ENCODE results near the gene LRRC56.

LRRC56 gene

DNA sequence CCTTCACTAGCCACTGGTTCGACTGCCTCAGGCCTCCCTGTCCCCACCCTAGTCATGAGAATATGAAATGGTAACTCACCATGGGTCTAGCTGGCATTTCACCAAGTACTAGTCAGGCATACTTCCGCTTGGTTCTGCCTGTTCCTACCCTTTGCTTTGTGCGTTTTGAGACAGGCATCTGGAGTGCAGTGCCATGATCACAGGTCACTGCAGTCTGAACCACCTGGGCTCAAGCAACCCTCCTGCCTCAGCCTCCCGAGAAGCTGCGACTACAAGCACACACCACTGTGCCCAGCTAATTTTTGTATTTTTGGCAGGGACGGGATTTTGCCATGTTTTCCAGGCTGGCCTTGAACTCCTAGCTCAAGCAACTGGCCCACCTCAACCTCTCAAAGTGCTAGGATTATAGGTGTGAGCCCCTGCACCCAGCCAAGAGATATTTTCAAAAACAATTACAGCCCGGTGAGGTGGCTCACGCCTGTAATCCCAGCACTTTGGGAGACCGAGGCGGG, 16.1 kb upstream of the LRRC56 start:
- no peak for DNase-seq

DNA sequence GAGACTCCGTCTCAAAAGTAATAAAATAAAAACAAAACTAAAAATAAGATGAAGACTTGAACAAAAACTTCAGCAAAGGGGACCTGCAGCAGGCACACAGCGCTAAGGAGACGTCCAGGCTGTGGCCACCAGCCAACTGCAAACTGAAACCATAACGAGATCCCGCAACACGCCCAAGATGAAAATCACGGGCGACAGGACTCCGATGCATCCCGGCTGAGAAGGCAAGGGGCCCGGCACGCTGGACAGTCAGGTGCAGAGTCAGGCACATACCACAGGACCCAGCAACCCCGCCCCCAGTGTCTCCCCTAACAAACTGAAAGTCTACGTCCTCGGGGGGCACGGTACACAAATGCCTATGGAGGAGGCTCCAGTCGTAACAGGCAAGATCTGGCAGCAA, 11.1 kb upstream of the LRRC56 start:
- no peak for DNase-seq

DNA sequence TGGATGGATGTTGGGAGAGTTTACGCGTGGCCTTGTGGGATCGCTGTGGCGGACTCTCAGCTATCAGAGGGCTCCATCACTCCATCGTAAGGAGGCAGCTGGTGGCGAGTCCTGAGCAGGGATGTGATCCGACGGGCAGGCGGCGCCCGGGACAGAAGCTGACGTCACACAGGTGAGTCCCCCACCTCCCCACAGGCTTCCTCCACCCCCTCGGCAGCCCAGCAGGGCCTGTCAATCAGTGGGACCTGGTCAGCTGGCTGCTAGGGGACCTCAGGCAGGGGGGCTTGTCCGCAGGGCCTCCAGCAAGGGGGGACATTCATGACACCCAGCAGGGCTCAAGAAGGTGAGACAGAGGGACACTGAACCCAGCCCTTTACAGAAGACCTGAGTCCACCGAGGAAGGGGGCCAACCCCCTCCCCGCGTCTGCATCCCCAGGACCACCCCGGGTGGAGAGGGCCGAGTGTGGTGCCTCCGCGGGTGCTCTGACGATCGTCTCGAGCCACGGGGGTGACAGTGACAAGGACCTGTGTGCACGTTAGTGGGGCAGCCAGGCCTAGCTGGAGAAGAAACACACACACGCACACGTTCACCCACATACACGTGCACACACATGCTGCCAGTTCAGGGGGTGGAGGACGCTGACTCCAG, 9.0 kb upstream of the LRRC56 start:
- DNase-seq = no peak

DNA sequence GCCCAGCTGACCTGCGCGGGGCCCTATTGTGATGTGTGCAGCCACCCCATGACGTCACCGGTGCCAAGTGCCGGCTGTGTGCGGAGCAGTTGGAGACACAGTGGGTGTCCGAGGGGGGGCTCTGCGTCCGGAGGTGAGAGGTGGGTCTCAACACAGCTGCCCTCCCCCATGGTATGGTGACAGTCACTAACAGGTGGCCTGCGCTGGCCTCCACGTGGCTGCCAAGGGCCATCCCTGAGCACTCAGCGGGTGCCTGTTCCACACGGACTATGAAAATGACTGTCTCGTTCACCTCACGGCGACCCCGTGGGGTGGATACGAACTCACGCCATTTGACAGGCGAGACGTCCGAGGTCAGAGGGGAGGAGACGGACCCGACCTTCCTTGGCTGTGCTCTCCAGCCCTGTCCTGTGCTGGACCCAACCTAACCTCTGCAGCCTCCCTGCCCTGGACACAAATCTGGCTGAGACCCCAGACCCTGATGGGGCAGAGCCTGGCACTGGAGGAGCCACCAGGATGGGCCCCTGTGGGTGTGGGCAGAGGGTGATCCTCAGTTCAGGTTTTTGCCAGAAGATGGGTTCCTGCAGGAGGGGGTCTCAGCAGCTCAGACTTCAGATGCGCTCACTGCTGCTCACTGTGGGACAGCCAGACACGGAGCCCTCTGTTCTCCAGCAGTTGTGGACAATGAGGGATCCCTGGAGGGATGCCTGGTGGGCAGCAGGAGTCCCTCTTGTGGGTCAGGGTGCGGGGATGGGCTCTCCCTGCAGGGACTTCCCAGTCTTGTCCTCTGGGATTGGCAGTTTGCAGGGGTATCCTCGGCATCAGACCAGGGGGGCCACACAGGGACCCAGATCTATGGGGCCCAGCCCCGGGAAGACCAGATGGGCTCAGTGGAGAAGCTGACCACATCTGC, 8.3 kb upstream of the LRRC56 start:
- DNase-seq = no peak

DNA sequence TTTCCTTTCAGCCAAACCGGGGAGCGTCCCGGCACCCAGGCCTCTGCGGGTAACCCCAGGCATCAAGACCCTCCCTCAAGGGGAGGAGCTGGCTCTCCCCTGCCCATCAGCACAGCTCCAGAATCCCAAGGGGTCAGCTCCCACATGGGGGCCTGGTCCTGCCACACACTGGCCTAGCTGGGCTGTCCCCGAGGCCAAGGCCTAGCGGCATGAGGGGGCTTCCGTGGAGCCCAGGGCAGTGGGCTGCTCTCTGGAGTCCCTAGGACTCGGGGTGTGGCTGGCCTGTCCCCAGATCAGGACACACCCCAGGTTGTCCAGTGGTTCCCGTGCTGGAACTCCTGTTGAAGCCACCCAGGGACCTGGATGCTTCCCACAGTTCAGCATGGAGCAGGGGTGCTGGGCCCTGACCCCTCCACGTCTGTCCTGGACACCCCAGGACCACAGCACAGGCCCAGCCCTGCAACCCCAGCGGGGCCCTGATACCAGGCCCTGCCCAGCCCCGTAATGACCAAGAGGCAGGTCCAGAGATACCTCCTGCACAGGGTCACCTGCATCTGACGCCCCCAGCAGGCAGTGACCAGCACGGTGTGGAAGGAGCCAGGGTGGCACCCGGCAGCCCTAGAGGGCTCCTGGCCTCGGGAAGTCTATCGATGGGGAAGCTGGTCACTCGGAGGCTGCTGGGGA, 7.5 kb upstream of the LRRC56 start:
- DNase-seq = no peak

DNA sequence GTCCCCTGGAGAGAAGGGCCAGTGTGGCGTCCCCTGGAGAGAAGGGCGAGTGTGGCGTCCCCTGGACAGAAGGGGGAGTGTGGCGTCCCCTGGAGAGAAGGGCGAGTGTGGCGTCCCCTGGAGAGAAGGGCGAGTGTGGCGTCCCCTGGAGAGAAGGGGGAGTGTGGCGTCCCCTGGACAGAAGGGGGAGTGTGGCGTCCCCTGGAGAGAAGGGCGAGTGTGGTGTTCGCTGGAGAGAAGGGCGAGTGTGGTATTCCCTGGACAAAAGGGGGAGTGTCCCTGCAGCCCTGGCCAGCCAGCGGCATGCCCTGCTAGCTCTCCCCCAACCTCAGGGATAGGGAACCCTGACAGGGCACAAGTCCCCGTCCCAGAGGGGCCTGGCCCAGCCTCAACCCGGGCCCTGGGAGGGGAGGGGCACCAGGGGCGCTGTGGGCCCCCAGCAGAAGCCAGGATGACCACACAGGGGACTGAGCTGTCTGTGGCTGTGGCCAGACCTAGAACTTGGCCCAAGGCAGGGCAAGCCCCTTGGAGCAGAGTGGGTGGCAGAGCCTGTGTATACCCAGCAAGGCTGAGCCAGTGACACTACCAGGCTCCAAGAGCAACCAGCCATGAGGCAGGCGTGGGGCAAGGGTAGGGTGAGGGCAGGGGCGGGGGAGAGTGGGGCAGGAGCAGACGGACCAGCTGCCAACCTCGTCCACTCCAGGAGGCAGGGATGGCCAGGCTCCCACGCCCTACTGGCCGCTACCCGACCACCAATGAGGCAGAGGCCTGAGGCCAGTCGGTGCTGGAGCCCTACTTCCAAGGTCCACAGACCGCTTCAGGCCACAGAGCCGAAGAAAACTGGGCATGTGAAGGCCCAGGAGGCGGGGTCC, 6.1 kb upstream of the LRRC56 start:
- DNase-seq = no peak

DNA sequence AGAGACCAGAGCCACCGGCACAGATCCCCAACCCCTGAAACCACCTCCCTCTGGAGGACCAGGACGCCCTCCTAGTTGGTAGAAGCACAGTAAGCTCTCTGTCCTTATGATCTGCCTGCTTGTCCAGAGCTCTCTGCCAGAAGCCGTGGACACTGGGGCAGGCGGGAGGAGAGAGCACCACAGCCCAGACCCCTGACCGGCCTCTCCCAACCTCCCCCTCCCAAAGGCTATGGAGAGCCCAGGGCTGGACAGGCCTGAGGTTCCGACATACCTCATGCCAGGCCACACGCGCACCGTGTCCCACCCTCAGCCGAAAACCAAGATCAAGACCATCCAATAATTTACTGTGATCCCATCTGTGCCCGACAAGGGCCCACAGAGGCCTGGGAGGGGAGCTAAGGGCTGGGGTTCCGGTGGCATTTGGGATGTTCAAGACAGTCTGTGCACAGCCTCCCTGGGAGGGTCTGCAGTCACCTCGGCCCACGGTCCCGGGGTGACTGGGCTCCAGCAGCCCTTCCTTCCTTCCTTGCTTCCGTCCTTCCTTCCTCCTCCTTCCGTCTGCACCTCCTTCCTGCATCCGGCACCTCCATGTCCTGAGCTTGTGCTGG, 5.3 kb upstream of the LRRC56 start:
- no peak for DNase-seq

DNA sequence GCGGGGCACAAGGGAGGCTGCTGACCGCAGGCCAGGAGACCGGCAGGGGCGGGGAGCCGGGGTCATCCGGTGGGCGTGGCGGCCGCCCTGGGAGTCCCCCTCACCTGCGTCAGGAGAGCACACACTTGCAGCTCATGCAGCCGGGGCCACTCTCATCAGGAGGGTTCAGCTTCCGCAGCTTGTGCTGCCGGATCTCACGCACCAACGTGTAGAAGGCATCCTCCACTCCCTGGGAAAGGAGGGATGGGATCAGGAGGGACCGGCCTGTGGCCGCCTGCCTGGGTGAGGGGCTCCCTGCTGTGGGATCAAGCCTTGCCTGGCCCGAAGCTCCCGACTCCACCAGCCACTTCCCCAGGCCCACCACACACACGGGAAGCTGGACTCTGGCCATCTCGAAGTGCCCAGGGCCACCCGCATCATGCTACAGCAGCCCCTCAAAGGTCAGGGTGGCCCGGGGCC, 4.8 kb upstream of the LRRC56 start:
- no peak for DNase-seq

DNA sequence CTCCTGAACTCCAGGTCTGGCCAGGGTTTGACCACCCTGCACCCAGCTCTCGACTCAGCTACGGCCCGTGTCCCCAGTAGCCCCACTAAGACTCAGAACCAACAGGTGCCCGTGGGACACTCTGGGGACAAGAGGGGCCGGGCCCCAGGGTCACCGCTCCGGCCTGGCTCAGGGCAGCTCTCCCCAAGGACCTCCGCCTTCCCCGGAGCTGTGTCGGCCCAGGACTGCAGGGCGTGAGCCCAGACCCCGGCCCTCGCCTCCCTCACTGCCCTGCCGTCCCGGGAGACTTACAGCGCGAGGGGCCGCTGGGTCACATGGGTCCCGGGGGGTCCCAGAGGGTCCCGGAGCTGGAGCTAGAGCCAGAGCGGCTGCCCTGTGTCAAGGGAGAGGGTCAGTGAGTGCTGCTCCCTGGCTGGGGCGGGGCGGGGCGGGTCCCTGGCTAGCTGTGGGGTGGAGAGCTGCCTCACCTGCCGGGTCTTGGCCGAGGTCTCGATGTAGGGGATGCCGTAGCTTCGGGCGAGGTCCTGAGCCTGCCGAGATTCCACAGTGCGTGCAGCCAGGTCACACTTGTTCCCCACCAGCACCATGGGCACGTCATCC, 4.2 kb upstream of the LRRC56 start:
- DNase-seq = no peak

DNA sequence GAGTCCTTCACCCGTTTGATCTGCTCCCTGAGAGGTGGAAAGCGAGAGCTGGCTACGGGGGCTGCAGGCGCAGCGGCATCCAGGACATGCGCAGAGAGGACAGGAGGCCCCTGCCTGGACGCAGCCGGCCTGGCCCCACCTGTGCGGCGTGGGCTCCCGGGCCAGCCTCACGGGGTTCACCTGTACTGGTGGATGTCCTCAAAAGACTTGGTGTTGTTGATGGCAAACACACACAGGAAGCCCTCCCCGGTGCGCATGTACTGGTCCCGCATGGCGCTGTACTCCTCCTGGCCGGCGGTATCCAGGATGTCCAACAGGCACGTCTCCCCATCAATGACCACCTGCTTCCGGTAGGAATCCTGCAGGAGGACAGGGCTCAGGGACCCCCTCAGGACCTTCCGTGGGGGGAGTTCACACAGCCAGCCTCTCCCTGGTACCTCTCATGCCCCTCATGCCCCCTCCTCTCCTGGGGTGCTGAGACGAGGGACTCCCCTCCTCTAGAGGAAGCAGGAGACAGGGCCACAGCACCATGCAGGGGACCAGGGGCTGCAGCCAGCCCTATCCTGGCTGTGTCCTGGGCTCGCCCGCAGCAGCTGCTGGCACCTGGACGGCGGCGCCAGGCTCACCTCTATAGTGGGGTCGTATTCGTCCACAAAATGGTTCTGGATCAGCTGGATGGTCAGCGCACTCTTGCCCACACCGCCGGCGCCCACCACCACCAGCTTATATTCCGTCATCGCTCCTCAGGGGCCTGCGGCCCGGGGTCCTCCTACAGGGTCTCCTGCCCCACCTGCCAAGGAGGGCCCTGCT, 3.5 kb upstream of the LRRC56 start:
- no peak for DNase-seq

DNA sequence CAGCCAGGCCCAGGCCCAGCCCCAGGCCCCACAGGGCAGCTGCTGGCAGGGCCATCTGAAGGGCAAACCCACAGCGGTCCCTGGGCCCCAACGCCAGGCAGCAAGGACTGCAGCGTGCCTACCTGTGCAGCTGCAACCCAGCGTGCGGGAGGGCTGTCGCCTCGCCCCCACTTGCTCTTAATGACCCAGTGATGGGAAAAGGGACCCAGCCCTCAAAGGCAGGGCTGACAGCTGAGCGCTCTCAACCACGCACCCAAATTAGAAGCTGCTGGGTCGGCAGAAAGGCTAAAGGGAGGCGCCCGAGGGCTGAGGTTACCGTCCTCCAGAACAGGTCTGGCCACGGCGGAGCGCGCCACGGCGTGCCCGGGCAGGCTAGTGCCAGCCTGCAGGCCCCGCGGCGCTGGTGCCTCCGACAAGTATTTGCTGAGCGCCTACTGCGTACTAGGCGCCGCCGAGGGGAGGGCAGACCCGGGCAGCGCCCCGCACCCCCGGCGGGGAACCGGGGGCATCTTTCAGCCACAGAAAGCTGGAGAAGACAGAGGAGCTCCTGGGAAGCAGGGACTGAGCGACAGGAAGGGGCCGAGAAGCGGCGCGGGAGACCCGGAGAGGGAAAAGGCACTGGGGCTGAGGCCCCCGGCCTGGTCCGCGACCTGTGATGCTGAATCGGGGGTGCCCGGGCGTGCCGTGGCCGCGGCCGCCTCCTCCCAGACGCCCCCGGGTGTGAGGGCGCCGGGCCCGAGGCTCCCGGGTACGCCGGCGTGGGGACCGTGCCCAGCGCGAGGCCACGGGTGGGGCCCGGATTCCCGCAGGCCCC, 2.7 kb upstream of the LRRC56 start:
- DNase-seq = peak; percentile 27 to 64 (median 41)

DNA sequence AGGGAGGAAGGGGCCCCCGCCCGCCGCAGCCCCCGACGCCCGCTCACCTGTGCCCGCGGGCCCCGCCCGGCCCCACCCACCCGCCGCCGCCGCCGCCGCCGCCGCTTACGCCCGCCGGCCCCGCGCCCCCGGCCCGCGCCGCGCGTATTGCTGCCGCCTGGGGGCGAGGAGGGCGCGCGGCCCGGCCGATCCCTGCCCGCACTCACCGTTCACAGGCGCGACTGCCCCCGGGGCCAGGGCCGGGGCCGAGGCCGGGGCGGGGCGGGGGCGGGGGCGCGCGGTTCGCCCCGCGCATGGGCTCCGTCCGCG, 2.2 kb upstream of the LRRC56 start:
- no peak for DNase-seq

DNA sequence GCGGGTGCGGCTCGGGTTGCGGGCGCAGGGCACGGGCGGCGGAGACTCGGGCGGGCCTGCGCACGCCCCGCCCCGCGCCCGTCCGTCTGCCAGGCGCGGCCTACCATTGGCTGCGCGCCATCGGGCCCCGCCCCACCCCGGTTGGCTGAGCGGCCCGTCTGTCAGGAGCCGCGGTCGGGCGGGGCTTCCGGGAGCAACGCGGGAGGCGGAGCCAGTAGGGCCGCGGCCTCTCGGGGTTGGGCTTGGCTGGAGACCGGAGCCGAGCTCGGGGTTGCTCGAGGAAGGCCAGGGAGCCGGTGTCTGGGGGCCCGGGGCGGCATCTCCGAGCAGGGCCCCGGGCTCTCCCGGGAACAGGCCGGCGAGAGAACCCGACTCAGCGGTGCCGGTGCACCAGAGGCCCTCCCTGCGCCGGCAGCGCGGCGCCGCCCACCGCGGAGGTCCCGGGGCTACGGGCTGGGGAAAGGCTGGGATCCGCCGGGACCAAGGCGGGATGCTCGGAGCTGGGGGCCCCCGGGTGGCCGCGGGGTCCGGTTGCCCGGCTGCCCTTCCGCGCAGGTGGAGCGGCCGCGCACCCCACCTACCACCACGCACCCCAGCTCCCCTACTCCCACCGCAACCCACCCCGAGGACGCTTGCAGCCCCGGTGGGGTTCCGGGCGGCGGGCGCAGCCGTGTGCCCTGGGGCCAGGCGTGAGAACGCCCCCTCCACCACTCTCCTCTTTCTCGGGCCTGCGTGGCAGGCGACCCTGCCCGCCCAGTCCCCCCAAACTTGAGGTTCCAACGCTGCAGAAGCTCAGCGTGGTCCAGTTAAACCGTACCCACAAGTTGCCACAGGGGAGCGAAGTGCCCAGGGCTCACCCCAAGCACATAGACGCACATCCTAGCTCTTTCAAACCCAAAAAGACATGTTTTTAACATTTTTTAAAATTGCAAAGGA, 1.5 kb upstream of the LRRC56 start, which contains the start of gene HRAS:
Gene HRAS (minus strand): TSS at position 58 of the 936 bp plus-strand sequence.
- DNase-seq = peak; percentile 97 to 99 (median 98)

DNA sequence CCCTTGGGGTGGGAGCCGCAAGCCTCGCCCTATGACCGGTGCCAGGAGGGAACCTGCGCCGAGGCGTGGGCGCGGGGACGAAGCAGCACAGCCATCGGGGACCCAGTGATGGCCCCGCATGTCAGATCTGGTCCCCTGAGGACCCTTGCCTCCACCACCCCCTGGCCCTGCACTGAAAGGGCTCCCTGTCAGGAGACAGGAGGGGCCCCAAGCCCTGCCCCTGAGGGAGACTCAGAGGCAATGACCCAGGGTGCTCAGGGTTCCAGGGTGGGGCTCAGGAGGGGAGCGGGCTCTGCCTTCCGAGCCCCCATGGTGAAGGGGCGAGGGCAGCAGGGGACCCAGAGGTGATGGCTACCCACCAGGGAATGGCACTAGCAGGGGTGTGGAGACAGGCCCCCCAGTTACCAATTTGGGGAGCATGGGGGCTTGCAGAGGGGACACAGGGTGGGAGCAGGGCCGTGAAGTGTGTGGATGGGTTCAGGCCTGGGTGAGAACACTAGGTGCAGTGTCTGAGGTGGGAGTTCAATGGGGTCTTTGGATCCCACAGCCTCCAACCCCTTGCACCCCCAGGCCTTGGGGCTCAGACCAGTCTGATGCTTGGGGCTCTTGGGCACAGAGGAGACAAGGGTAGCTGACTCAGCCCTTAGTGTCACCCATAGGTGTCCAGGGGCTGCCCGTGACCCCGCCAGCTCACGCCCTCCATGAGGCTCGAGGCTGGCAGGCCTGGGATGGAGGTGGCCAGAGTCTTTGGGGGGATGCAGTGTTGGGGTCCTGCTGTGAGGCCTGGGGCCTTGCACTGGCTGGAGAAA, 499 bp downstream of the LRRC56 start:
- no peak for DNase-seq

DNA sequence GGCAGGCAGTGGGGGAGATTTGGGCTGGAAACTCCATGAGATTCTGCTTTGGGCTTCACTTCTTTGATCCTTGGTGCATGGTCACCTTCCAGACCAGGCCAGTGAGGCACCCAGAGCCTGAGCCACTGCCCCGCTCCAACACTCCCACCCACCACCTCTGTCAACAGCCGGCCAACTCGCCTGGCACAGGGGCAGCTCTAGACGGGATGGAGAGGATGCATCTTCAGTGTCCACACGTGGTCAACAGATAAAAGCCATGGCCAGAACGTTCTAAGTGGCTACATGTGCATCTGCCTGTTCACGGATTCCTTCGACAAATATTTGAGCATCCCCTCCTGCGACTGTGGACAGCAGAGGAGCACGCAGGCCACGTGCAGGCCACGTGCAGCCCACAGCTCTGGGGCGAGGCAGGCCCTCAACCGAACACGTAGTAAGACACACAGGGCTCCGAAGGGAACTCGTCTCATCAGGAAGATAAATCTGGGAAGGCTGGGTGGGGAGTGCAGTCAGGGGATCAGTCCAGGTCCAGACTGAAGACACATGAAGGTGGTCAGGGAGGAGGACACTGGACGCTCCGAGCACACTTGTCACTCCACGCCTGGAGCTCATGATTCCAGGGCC, 1.2 kb downstream of the LRRC56 start:
- DNase-seq = no peak

DNA sequence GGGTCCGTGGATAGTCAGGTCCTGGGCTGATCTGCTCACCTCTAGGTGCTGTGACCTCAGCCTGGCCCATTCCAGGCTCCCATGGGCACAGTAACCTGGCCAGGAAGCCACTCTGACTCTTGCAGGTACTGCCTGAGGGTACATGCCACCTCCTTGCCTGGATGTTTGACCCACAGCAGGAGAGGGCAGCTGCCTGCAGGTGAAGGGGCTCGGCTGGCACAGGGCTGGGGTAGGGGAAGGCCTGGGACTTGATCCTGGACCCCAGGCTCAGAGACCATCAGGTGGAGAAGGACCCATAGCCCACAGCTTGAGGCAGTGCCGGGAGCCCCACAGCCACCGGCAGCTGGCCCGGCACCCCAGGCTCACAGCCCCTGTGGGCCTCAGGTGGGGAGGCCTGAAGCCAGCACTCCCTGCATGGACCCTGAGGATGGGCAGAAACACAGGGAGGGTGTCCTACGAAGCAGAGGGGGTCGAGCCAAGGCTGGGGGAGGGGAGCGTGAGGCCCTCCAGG, 2.7 kb downstream of the LRRC56 start:
- DNase-seq = no peak

Measured in suppressor macrophage treated with lipopolysaccharide for 1 hour (primary cell).